Measurements from ENCODE around the gene KRTAP5-9. TPM values are rescaled to one million over a fixed set of nuclear protein-coding genes. Genes with fewer than 3 reads are reported as not detected.
"Not testable (repeated sequence)": the region's sequence is repeated elsewhere in the genome, so short reads cannot be mapped to it uniquely, and the experiment has no call there.

Gene KRTAP5-9
- total RNA-seq, 1 donor from 2014 or later = 0.26 TPM

- peaks cover 28% of the 10 kb centered on the region for H3K27me3 Mint-ChIP-seq
- DNase-seq (ENCODE audit: low spot score, unreplicated experiment) = peak; percentile 25
- H3K9me3 Mint-ChIP-seq (ENCODE audit: low read depth) = no peaks in the 10 kb centered on the region
- no peak overlapping the region for H3K27ac Mint-ChIP-seq
- H3K4me1 Mint-ChIP-seq (ENCODE audit: low read depth) = peaks cover 4% of the 10 kb centered on the region
- no peaks in the 10 kb centered on the region for H3K36me3 Mint-ChIP-seq (ENCODE audit: insufficient read depth)
- H3K4me3 Mint-ChIP-seq (ENCODE audit: low read depth) = no peak overlapping the region
- TF ChIP-seq CTCF (IDR thresholded peaks at IDR 0.05; ENCODE audit: unreplicated experiment) = peak; percentile 89
Observed at GRCh38 chr11:71580057-71581003, 32.1 kb downstream of the KRTAP5-9 start.

GRCh38 chr11:71581826-71582225 lies 33.6 kb downstream of the KRTAP5-9 start:
- peaks cover 13% of the 10 kb centered on the region for H3K4me1 Mint-ChIP-seq (ENCODE audit: low read depth)
- peaks cover 25% of the 10 kb centered on the region for H3K27me3 Mint-ChIP-seq
- TF ChIP-seq CTCF (IDR thresholded peaks at IDR 0.05; ENCODE audit: unreplicated experiment) = no peak
- H3K9me3 Mint-ChIP-seq (ENCODE audit: low read depth) = no peaks in the 10 kb centered on the region
- no peaks in the 10 kb centered on the region for H3K36me3 Mint-ChIP-seq (ENCODE audit: insufficient read depth)
- H3K4me3 Mint-ChIP-seq (ENCODE audit: low read depth) = no peak overlapping the region
- H3K27ac Mint-ChIP-seq = no peak overlapping the region
- no peak for DNase-seq (ENCODE audit: low spot score, unreplicated experiment)

GRCh38 chr11:71582309-71582895 lies 34.2 kb downstream of the KRTAP5-9 start, which contains the start of gene KRTAP5-11:
KRTAP5-11 (minus strand) TSS chr11:71582875; CDS start chr11:71582837, 38 bp downstream.
- no peak for DNase-seq (ENCODE audit: low spot score, unreplicated experiment)
- H3K9me3 Mint-ChIP-seq (ENCODE audit: low read depth) = no peaks in the 10 kb centered on the region
- H3K27me3 Mint-ChIP-seq = peaks cover 25% of the 10 kb centered on the region
- H3K36me3 Mint-ChIP-seq (ENCODE audit: insufficient read depth) = no peaks in the 10 kb centered on the region
- no peak for TF ChIP-seq CTCF (IDR thresholded peaks at IDR 0.05; ENCODE audit: unreplicated experiment)
- H3K4me3 Mint-ChIP-seq (ENCODE audit: low read depth) = no peak within 1 kb of the TSS
- no peak within 1 kb of the TSS for H3K27ac Mint-ChIP-seq
- H3K4me1 Mint-ChIP-seq (ENCODE audit: low read depth) = peaks cover 14% of the 10 kb centered on the region

- not testable (repeated sequence) for H3K4me3 Mint-ChIP-seq (ENCODE audit: low read depth); H3K27ac Mint-ChIP-seq; H3K9me3 Mint-ChIP-seq (ENCODE audit: low read depth); DNase-seq (ENCODE audit: low spot score, unreplicated experiment); H3K36me3 Mint-ChIP-seq (ENCODE audit: insufficient read depth)
- Mint-ChIP-seq H3K27me3 (peaks cover 25% of the 10 kb centered on the region), H3K4me1 (ENCODE audit: low read depth) (peaks cover 18% of the 10 kb centered on the region)
Observed at GRCh38 chr11:71582969-71583368, 34.7 kb downstream of the KRTAP5-9 start.

- H3K27ac Mint-ChIP-seq; DNase-seq (ENCODE audit: low spot score, unreplicated experiment); H3K9me3 Mint-ChIP-seq (ENCODE audit: low read depth); H3K36me3 Mint-ChIP-seq (ENCODE audit: insufficient read depth); H3K4me3 Mint-ChIP-seq (ENCODE audit: low read depth): not testable (repeated sequence)
- Mint-ChIP-seq H3K4me1 (ENCODE audit: low read depth) (peaks cover 26% of the 10 kb centered on the region), H3K27me3 (peaks cover 20% of the 10 kb centered on the region)
Observed at GRCh38 chr11:71585673-71586072, 37.5 kb downstream of the KRTAP5-9 start.

GRCh38 chr11:71588314-71588713 lies 40.1 kb downstream of the KRTAP5-9 start:
- DNase-seq (ENCODE audit: low spot score, unreplicated experiment); H3K4me3 Mint-ChIP-seq (ENCODE audit: low read depth); H3K27me3 Mint-ChIP-seq; H3K9me3 Mint-ChIP-seq (ENCODE audit: low read depth); H3K36me3 Mint-ChIP-seq (ENCODE audit: insufficient read depth): not testable (repeated sequence)
- H3K27ac Mint-ChIP-seq = peak overlapping the region; percentile 83
- peaks cover 26% of the 10 kb centered on the region for H3K4me1 Mint-ChIP-seq (ENCODE audit: low read depth)
